NCI-H1105 (cell line): ENCODE results near the gene ANKRD65.

Experiments
- DNase-seq: peaks from one replicate; lab custom pipeline; 2025; lab: John Stamatoyannopoulos, UW

ANKRD65 gene

GRCh38 chr1:1441002-1441888, 20.2 kb upstream of the ANKRD65 start:
- no peak for DNase-seq

DNA sequence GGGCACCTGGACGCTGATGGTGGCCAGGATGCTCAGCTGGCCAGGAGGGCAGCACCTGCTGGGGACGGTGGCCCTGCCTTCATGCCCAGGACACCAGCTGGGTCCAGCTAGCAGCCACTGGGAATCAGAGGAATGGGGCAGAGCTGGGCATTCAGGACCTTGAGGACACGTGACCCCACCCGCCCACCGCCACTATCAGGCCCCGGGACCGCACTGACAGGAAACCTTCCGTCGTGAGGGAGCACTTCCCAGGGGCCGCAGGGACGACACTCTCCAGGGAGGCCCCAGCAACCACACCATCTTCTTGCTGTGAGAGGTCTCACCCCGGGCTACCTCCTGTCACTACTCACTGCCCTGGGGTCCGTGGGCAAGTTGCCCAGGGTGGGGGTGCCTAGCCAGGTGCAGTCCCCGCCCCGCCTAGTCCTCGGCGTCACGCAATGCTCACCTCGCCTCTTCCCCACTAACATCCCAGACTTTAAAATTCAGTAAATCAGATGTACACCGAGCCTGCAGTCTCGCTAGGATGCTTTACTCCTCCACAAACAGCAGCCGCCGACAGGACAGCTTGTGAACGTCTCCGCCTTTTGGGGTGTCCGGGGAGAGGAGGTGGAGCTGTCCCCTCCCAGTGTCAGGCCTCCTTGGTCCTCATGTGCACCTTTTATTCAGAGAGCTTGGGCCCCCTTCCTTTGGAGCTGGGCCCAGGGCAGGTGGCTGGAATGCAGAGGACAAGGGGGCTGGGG, 19.4 kb upstream of the ANKRD65 start:
- no peak for DNase-seq

GRCh38 chr1:1439546-1440261, 18.6 kb upstream of the ANKRD65 start:
- DNase-seq = no peak

DNA sequence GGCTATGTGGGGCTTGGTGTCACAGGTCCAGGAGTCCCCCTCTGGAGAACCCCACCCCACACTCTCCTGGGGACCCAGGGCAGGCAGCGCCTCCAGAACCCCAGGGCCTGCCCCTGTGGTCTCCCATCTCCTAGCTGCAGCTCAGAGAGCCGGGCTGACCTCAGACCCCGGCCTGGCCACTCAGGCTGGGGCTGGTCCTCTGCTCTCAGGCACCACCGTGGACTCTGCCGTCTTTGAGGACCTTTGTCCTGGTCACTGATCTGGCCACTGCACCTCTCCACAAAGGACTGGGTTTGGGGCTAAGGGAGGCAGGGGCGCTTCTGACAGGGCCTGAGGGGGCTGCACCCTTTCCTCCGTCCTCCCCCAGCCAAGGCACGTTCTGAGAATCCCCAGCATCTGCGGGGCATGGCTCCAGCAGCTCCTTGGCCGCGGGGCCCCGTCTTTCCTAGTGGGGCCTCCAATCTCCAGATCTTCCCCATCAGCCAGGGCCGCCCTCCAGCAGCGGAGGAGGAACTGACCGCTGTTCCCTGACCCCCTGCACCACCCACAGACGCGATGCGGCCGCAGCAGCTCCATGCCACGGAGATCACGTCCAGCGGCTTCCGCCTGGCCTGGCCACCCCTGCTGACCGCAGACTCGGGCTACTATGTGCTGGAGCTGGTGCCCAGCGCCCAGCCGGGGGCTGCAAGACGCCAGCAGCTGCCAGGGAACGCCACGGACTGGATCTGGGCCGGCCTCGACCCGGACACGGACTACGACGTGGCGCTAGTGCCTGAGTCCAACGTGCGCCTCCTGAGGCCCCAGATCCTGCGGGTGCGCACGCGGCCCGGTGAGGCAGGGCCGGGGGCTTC, 17.7 kb upstream of the ANKRD65 start:
- DNase-seq = no peak

DNA sequence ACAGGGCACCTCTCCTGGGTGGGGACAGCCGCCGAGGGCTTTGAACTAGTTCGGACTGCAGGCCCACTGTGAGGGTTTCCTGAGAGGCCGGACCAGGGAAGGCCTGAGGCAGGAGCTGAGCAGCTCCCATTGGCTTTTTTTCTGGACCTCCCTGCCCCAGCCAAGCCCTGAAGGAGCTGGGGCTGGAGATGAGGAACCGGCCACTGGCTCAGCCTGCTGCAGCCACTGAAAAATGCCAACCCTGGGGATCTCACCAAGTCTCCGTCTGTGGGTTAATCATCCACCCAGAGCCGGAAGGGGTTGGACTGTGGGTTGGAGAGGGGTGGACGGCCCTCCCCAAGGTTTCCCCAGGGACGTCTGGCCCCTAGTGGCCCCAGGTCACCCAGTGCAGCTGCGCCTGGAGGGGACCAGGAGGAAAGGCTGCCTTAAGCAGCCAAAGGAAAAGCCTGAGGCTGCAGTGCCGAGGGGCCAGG, 16.9 kb upstream of the ANKRD65 start:
- DNase-seq = no peak

GRCh38 chr1:1437033-1437903, 16.2 kb upstream of the ANKRD65 start:
- no peak for DNase-seq

DNA sequence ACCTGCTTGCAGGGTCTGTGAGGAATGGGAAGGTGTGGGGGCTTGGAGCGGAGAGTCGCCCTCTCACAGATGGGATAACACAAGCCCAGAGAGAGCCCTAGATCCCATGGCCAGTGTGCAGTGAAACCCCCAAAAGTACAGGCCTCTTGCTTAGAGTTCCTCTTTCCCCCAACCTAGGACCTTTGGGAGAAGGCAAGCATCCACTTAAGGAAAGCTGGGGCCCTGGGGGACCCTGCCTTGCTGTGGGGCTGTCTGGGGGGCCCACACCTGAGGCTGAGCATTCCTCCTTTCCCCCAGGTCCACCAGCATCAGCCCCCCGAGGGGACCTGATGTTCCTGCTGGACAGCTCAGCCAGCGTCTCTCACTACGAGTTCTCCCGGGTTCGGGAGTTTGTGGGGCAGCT, 15.6 kb upstream of the ANKRD65 start:
- DNase-seq = no peak

GRCh38 chr1:1435911-1436629, 15.0 kb upstream of the ANKRD65 start:
- no peak for DNase-seq

DNA sequence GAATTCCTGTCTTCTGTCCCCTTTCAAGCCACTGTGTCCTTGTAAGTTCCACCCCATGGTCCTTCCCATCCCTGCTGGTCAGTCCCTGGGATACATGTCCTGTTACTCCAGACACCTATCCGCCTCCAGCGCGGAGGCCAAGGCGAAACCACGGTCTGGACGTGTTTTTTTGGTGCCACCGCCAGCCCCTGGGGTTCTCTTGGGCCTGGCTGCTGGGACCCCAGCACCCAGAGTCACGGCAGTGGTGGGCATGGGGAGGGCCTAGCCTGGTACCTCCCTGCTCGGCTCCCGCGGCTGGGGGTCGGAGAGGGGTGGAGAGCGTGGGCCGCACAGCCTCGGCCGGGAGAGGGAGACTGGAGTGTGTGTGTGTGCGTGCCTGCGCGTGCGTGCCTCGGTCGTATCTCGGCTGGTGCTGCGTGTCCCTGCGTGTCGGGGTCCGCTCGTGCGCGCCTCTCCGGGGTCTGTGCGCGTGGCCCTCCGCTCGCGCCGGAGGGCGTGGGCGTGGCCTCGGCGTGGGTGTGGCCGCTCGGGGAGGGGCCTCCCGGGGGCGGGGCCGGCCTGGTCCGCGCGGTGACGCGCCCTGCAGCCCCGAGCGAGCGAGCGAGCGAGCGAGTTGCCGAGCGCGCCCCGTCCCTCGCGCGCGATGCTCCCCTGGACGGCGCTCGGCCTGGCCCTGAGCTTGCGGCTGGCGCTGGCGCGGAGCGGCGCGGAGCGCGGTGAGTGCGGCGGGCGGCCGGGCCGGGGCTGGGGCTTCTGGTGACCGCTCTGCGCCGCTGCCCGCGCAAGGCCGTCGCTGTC, 14.2 kb upstream of the ANKRD65 start, which contains the start of gene VWA1:
Gene VWA1, plus strand, starts transcription at position 585 of the 798 bp plus-strand sequence. Its CDS starts 59 bp downstream, at position 644.
- peak; percentile 72 for DNase-seq

DNA sequence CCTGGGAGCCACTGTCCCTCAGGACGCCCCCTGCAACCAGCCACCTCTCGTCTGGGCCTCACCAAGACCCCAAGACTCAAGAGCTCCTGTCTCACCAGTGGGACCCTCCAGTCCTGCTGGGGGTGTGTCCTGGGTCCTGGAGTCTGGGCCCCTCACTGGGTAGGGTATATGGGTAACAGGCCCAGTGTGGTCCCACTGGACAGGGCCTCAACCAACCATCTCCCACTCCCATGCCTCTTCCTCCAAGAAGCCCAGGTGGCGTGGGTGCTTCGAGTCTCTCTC, 13.7 kb upstream of the ANKRD65 start:
- no peak for DNase-seq

GRCh38 chr1:1434131-1434823, 13.2 kb upstream of the ANKRD65 start:
- no peak for DNase-seq

GRCh38 chr1:1433804-1434130, 12.7 kb upstream of the ANKRD65 start:
- DNase-seq = no peak

DNA sequence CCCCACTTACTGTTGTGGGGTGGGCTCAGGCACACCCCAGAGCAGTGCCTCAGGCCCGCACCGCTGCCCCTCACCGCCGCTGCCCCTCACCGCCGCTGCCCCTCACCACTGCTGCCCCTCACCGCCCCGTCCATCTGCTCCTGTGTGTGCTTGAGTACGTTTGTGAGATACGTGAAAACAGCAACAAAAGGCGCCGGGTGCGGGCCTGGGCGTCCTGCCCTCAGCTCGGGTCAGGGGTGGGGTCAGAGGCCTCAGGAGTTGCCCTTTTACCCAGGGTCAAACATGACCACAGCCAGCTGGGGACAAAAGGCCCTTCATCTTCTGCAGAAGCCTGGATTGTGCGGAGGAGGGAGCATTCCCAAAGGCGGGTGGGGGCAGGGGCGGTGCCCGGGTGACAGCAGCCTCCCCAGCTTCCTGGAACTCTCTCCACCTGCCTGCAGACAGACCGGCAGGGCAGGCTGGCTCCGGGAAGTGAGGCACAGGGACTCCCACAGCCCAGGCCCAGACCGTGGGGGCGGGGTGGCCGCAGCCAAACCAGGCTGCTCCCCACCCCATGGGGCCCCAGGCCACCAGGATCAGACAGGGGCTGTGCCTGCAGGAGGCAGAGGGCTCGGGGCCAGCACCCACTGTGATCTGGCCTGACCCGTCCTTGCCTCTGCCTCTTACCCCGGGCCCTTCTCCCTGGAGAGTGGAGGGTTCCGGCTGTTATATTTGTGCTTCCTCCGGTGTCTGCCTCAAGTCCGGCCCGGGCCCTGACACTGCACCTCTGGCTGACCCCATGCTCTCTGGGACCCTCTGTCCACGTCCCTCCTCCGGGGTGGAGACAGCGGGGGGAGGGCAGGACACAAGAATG, 12.1 kb upstream of the ANKRD65 start:
- no peak for DNase-seq

GRCh38 chr1:1432274-1432950, 11.3 kb upstream of the ANKRD65 start:
- no peak for DNase-seq

DNA sequence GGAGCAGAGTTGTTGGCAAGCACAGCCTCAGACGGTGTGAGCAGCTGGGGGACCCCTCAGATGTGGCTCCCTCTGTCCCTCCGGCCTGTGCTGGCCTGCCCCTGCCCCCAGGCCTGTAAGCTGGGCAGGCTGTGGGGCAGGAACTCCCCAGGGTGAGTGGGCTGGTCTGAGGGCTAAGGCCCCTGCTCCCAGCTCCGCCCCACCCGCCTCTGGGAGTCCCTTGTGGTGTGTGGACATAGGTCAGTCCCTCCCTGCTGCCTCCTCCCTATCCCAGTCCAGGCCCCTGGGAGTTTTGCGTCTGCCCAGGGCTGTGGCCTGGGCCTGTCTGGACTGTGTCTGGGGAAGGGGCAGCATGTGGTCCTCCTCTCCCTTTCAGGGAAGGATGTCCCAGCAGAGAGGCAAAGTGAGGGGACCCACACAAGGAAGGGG, 10.8 kb upstream of the ANKRD65 start:
- no peak for DNase-seq

DNA sequence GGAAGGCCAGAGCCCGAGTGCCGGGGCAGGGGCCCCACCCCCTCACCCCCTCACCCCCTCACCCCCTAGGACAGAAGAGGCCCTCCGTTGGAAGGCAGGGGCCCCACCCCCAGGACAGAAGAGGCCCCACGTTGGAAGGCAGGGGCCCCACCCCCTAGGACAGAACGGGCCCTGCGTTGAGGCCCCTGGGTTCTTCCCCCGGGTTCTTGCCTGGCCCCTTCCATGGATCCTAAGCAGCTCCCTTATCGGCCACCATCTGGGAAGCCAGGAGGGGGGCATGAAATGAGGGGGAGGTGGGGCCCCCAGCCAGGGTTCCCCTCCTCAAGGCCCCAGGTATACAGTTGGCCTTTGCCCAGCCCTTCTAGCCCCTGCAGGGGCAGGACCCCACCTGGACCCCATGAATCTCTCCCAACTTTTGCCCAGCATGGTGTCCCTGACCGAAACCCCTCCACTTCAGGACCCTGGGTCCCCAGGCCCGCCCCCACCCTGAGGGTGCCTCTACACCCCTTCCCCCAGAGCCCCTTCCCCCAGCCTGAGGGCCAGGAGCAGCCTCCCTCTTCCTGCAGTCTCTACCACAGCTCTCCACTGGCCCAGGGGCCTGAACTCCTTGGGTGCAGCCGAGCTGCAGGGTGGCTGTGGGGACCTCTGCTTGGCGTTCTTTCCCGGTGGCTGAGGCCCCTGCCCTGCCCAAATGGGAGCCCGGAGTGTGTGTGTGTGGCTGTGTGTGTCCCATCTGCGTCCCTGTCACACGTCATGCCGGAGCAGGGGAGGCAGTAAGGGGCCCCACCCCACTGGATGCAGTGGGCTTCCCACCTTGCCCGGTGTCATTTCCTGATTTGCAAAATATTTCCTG, 10.1 kb upstream of the ANKRD65 start:
- DNase-seq = no peak
